A673 (cell line): ENCODE measurements around the gene ATP5F1E.

Experiments
- EZH2 ChIP-seq: fragments of 200-600 bp; sonication (generic); IDR thresholded peaks from 2 replicates; pipeline ENCODE4 v1.6.1; 2017; ENCODE audit warnings: borderline replicate concordance, low read depth, mild to moderate bottlenecking, mixed read lengths, antibody characterized with exemption, low read length; ENCODE audit not compliant: poor library complexity, severe bottlenecking
- TF ChIP-seq, protein P1 (sequence below): fragments of 300-800, 200-600 bp; sonication (generic); conservative IDR thresholded peaks from 2 replicates; pipeline ENCODE4 v1.5.1; 2017; ENCODE audit warnings: low read depth, mild to moderate bottlenecking, antibody characterized with exemption, low read length, moderate library complexity, mixed read lengths

DNA sequence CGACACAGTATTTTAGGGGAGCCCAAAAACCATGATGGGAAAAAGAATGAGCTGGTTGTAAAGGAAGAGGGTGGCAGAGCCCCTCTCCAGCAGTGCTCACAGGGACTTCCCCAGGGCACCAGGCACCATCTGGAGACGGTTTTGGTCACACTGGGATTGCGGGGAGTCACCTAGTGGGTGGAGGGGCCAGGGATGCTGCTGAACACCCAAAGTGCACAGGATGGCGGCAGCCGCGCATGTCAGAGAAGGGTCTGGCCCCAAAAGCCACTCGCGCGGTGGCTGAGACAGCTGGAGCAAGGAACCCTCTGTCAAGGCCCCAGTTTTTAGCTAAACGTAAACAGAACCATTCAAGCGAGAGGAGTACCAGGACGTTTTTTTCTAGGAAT, 35.9 kb downstream of the ATP5F1E start:
- TF ChIP-seq, protein P1, sequence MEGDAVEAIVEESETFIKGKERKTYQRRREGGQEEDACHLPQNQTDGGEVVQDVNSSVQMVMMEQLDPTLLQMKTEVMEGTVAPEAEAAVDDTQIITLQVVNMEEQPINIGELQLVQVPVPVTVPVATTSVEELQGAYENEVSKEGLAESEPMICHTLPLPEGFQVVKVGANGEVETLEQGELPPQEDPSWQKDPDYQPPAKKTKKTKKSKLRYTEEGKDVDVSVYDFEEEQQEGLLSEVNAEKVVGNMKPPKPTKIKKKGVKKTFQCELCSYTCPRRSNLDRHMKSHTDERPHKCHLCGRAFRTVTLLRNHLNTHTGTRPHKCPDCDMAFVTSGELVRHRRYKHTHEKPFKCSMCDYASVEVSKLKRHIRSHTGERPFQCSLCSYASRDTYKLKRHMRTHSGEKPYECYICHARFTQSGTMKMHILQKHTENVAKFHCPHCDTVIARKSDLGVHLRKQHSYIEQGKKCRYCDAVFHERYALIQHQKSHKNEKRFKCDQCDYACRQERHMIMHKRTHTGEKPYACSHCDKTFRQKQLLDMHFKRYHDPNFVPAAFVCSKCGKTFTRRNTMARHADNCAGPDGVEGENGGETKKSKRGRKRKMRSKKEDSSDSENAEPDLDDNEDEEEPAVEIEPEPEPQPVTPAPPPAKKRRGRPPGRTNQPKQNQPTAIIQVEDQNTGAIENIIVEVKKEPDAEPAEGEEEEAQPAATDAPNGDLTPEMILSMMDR = no peak
- no peak for TF ChIP-seq EZH2
